Spleen (tissue), 3 donors: ENCODE results near the gene PRDX3.

Experiments
- POLR2A ChIP-seq, 3 donors: fragments of 450-650 bp; IDR thresholded peaks; one replicate each; pipeline ENCODE4 v1.5.1; 2017; ENCODE audit warnings: antibody characterized with exemption in 3 of 3, mild to moderate bottlenecking in 1 of 3
- POLR2AphosphoS5 ChIP-seq, 3 donors: sonication (generic); formaldehyde crosslinking; IDR thresholded peaks; one replicate each; pipeline ENCODE4 v1.5.1; 2017; ENCODE audit warnings: antibody characterized with exemption in 3 of 3

DNA sequence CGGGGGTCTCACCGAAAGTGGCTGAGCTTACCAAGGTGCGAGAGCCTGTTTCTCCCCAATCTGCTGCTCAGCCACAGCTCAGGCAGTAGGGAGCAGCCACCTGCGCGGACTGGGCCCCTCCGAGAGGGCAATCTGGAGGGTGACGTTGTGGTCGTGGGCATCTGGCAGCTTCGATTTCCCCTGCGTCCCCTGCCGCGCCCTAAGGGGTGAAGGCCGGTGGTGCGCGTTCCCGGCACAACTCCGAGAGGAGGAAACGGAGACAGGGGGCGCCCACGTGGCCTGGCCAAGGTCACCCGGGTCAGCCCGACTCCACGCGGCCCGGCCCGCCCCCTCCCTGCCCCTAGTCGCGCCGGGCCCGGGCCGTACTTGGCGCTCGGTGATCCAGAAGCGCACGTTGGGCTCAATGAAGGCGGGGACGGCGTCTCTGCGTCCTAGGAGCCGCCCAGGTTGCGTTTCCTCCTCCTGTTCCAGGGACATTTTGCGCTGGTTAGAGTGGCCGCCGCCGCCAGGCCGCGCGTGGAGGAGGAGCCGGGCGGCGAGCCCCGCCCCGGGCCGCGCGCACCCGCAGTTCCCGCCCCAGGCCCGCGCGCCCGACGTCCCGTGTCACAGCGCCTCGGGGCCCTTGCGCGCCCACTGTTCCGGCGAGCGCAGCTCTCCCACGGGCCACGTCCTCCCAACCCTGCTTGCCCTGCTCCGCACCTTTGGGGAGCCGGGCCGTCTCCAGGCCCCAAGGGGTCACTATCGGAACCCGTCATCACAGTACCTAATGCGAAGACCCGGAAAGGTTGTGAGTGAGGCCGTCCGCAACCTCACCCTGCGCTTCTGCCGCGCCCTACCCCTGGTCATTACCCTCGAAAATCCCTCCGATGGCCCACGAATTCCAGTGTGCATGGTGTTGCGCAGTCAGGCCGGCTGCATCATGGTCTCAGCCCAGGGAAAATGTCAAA, 13.2 kb downstream of the PRDX3 start, which contains the start of gene SFXN4:
- TF ChIP-seq POLR2AphosphoS5 (IDR thresholded peaks at IDR 0.05) (peak; percentile 90 to 93 (median 90)), POLR2A (IDR thresholded peaks at IDR 0.05) (peak in 1 of 3 donors; percentile 39)
